Left ventricle myocardium inferior (tissue), 1 donor: ENCODE measurements around the gene LRP1B. TPM values are rescaled to one million over a fixed set of nuclear protein-coding genes. Genes with fewer than 3 reads are reported as not detected.

Source experiments
- DNase-seq: peaks from one replicate; pipeline ENCODE4 v3.0.0-alpha.2; 2020
- H3K27ac ChIP-seq: fragments of 200-600 bp; replicated peaks from 2 replicates; pipeline ENCODE4 v1.8.0; 2021
- H3K27me3 ChIP-seq: fragments of 200-600 bp; 2 replicates; pipeline ENCODE4 v1.8.0; 2021; ENCODE audit warnings: low read depth
- H3K36me3 ChIP-seq: fragments of 200-600 bp; 2 replicates; pipeline ENCODE4 v1.8.0; 2021
- H3K4me1 ChIP-seq: fragments of 200-600 bp; 2 replicates; pipeline ENCODE4 v1.8.0; 2021
- H3K4me3 ChIP-seq: fragments of 200-600 bp; 2 replicates; pipeline ENCODE4 v1.8.0; 2021; ENCODE audit warnings: mild to moderate bottlenecking, moderate library complexity
- H3K9me3 ChIP-seq: fragments of 200-600 bp; replicated peaks from 2 replicates; pipeline ENCODE4 v1.8.0; 2021
- intact Hi-C: fragments of 100-400 bp; cut with micrococcal nuclease; formaldehyde crosslinking; loops from one replicate; pipeline ENCODE4 v1.11.0; 2022
- total RNA-seq: library from RNA; stranded (reverse); fragmentation: NEBNext Ultra II Directional; extraction: Animal tissue kit (Norgen Biotek cat#: 25700); gene quantifications from one replicate; pipeline ENCODE4 v1.2.1, GENCODE V29; 2021
- TF ChIP-seq, protein P1 (sequence below): fragments of 200-600 bp; IDR thresholded peaks from 2 replicates; pipeline ENCODE4 v1.8.0; 2021; ENCODE audit warnings: antibody characterized with exemption, mild to moderate bottlenecking, borderline replicate concordance
- donor health status: DM: no; HTN: yes; CAD: no; lungs with severe emphysema.

LRP1B gene
- total RNA-seq, 1 donor from 2014 or later = 0.08 TPM

DNA sequence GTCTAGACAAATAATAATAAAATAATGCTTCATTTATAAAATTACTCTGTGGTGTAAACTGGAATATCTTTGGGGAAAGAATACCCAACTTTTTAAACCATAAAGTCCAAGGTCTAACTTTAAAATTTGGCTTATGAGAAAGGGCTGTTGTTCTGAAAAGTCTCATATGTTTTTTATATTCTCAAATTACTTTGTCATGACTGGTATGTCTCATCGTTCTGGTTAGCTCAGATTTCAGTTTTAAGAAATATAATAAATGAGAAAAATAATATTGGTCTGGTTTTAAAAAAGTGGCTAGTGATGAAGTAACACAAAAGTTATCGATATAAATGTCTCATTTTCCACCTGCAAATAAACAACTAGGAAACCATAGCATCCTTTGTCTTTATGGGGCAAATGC lies 1658.1 kb downstream of the LRP1B start:
- Histone ChIP-seq H3K27ac (no peak overlapping the region), H3K27me3 (no peaks in the 10 kb centered on the region), H3K4me1 (no peaks in the 10 kb centered on the region), H3K9me3 (no peaks in the 10 kb centered on the region), H3K36me3 (no peaks in the 10 kb centered on the region), H3K4me3 (no peak overlapping the region)
- no peak for DNase-seq
- intact Hi-C loops = no loop called here
- TF ChIP-seq, protein P1, sequence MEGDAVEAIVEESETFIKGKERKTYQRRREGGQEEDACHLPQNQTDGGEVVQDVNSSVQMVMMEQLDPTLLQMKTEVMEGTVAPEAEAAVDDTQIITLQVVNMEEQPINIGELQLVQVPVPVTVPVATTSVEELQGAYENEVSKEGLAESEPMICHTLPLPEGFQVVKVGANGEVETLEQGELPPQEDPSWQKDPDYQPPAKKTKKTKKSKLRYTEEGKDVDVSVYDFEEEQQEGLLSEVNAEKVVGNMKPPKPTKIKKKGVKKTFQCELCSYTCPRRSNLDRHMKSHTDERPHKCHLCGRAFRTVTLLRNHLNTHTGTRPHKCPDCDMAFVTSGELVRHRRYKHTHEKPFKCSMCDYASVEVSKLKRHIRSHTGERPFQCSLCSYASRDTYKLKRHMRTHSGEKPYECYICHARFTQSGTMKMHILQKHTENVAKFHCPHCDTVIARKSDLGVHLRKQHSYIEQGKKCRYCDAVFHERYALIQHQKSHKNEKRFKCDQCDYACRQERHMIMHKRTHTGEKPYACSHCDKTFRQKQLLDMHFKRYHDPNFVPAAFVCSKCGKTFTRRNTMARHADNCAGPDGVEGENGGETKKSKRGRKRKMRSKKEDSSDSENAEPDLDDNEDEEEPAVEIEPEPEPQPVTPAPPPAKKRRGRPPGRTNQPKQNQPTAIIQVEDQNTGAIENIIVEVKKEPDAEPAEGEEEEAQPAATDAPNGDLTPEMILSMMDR = no peak

DNA sequence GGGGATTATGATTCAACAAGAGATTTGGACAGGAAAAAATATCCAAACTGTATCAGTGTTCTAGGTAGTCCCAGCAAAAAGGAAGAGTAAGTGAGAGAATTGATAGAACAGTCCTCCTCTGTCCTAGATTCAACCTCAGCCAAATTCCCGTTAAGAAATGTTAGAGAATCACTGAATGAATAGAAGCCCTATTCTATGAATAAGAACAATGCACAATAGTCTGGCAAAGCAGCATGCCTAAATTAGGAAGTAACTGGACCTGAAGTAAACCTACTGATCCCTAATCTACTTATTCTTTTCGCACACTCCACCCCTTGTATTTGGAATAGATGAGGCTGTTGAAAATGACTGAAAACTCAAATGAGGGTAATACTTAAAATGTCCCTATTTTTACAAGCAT lies 1665.5 kb downstream of the LRP1B start:
- intact Hi-C loops = no loop called here
- H3K27me3 ChIP-seq = no peaks in the 10 kb centered on the region
- H3K4me3 ChIP-seq = no peak overlapping the region
- H3K9me3 ChIP-seq = peaks cover 3% of the 10 kb centered on the region
- TF ChIP-seq, protein P1 = no peak
- H3K4me1 ChIP-seq = no peaks in the 10 kb centered on the region
- H3K36me3 ChIP-seq = no peaks in the 10 kb centered on the region
- no peak for DNase-seq
- no peak overlapping the region for H3K27ac ChIP-seq

DNA sequence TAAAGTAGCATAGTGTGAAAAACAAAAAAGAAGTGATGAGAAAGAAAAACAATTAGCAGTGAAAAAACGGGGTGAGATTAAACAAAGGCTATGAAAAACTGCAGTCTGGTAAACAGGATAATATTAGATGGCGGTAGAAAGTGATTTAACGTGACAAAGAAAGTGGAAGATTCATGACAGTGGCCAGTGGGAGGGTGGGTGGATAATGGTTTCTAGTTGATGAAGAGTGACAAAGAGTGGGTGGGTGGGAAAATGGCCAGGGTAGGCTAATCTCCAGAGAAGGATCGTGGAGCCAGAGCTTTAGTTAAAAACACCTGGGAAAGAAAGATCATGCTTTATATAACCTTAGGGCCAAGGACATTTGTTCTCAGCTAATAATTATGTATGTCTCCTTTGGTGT lies 1667.8 kb downstream of the LRP1B start:
- no peak overlapping the region for H3K27ac ChIP-seq
- H3K4me3 ChIP-seq = no peak overlapping the region
- intact Hi-C loops = no loop called here
- no peak for DNase-seq
- H3K4me1 ChIP-seq = no peaks in the 10 kb centered on the region
- TF ChIP-seq, protein P1 = no peak
- no peaks in the 10 kb centered on the region for H3K27me3 ChIP-seq
- H3K36me3 ChIP-seq = no peaks in the 10 kb centered on the region
- peaks cover 3% of the 10 kb centered on the region for H3K9me3 ChIP-seq

DNA sequence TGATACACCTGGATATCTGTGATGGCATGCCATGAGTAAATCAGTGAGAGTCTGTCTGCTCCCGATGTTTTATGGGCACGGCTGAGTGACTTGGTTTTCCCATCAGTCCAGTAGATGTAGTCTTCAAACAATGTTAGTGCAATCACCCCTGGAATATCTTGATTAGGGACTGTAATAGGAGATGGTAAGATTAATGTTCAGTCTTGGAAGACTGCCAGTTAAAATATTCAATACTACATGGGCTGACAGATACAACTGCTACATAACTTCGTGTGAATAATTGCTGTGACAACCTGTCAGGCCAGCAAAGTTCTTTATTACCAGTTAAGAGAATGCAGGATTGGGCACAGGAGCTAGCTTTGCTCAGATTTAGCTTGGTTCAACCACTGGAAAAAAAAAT lies 1673.3 kb downstream of the LRP1B start:
- no peak overlapping the region for H3K27ac ChIP-seq
- intact Hi-C loops = no loop called here
- no peaks in the 10 kb centered on the region for H3K4me1 ChIP-seq
- no peak overlapping the region for H3K4me3 ChIP-seq
- H3K9me3 ChIP-seq = no peaks in the 10 kb centered on the region
- H3K27me3 ChIP-seq = no peaks in the 10 kb centered on the region
- no peaks in the 10 kb centered on the region for H3K36me3 ChIP-seq
- TF ChIP-seq, protein P1 = no peak
- DNase-seq = no peak

DNA sequence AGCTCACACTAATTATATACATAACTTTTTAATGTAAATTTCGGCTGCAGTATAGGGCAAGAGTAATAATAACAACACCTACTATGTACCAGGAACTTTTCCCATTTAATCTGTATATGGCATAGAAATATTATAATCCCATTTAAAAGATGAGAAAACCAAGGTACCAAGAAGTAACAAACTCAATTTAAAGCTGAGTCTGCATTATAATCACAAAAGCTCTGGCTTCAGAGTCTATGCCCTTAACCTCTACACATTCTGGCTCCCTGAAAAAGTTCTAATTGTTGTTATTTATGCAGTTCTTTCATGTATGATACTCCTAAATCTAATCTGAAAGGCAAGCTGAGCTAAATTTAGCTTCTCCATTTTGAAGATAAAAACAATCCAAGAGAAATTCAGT lies 1675.5 kb downstream of the LRP1B start:
- TF ChIP-seq, protein P1 = no peak
- Histone ChIP-seq H3K9me3 (no peaks in the 10 kb centered on the region), H3K36me3 (no peaks in the 10 kb centered on the region), H3K27me3 (no peaks in the 10 kb centered on the region), H3K27ac (no peak overlapping the region), H3K4me3 (no peak overlapping the region), H3K4me1 (no peaks in the 10 kb centered on the region)
- intact Hi-C loops = no loop called here
- no peak for DNase-seq

DNA sequence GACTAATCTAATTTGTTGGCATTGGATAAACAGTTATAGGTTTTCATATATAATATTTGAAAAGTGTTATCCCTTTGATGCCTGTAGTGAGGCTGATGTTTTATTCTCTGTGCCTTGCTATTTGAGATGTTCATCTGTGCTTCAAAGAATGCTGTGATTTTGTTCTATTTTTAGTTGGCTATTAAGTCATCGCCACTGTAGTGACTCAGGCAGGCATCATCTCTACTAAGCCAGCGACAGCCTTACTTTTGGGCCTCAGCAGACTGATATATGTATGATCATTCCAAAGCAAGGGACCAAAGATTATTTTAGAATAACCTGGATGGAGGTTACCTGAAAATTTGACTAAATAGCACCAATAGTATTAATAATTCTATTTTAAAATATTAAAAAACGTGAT lies 1676.1 kb downstream of the LRP1B start:
- no peaks in the 10 kb centered on the region for H3K36me3 ChIP-seq
- DNase-seq = no peak
- H3K9me3 ChIP-seq = no peaks in the 10 kb centered on the region
- intact Hi-C loops = no loop called here
- H3K27me3 ChIP-seq = no peaks in the 10 kb centered on the region
- no peak overlapping the region for H3K27ac ChIP-seq
- no peak overlapping the region for H3K4me3 ChIP-seq
- TF ChIP-seq, protein P1 = no peak
- no peaks in the 10 kb centered on the region for H3K4me1 ChIP-seq
